OCI-LY1 (cell line): ENCODE results near the gene IFITM5.
"Not testable (repeated sequence)": the region's sequence is repeated elsewhere in the genome, so short reads cannot be mapped to it uniquely, and the experiment has no call there.

ENCODE experiments used
- H2AFZ ChIP-seq: fragments of 200-600 bp; sonication (generic), shearing (Covaris generic); 2 replicates; pipeline ENCODE4 v1.6.0; 2014; ENCODE audit warnings: antibody characterized with exemption, mild to moderate bottlenecking, low read length
- H3F3A ChIP-seq: fragments of 200-600 bp; sonication (generic), shearing (Covaris generic); 2 replicates; pipeline ENCODE4 v1.6.0; 2014; ENCODE audit warnings: mild to moderate bottlenecking, antibody characterized with exemption, low read length, moderate library complexity; ENCODE audit not compliant: insufficient read depth
- H3K27ac ChIP-seq: fragments of 200-600 bp; sonication (generic); 2 replicates; pipeline ENCODE4 v1.5.1; 2014; ENCODE audit warnings: low read length, mixed run types, mild to moderate bottlenecking, low read depth; ENCODE audit not compliant: poor library complexity, severe bottlenecking
- H3K27me3 ChIP-seq: fragments of 200-600 bp; sonication (generic); 2 replicates; pipeline ENCODE4 v1.6.0; 2014; ENCODE audit warnings: antibody characterized with exemption, mild to moderate bottlenecking, low read length, moderate library complexity; ENCODE audit not compliant: insufficient read depth
- H3K36me3 ChIP-seq: fragments of 200-600 bp; sonication (generic); 2 replicates; pipeline ENCODE4 v1.6.1; 2014; ENCODE audit warnings: mild to moderate bottlenecking, antibody characterized with exemption, low read length, moderate library complexity, mixed read lengths; ENCODE audit not compliant: insufficient read depth
- H3K4me1 ChIP-seq: fragments of 200-600 bp; sonication (generic); 2 replicates; pipeline ENCODE4 v1.5.1; 2014; ENCODE audit warnings: mild to moderate bottlenecking, low read length, moderate library complexity; ENCODE audit not compliant: insufficient read depth, severe bottlenecking
- H3K4me2 ChIP-seq: fragments of 200-600 bp; sonication (generic), shearing (Covaris generic); 2 replicates; pipeline ENCODE4 v1.6.1; 2014; ENCODE audit warnings: low read length
- H3K4me3 ChIP-seq: fragments of 200-600 bp; sonication (generic); 2 replicates; pipeline ENCODE4 v1.5.1; 2014; ENCODE audit warnings: low read length, low read depth, mild to moderate bottlenecking, mixed read lengths; ENCODE audit not compliant: poor library complexity, severe bottlenecking
- H3K79me2 ChIP-seq: fragments of 200-600 bp; shearing (Covaris generic); 2 replicates; pipeline ENCODE4 v1.6.1; 2016; ENCODE audit warnings: mixed run types, low read length, mixed read lengths; ENCODE audit not compliant: insufficient read depth
- H3K9ac ChIP-seq: fragments of 200-600 bp; sonication (generic), shearing (Covaris generic); 2 replicates; pipeline ENCODE4 v1.6.1; 2014; ENCODE audit warnings: mild to moderate bottlenecking, low read length, mixed read lengths
- H3K9me2 ChIP-seq: fragments of 200-600 bp; sonication (generic), shearing (Covaris generic); 2 replicates; pipeline ENCODE4 v1.6.1; 2014; ENCODE audit warnings: low read depth, mild to moderate bottlenecking, low read length, mixed read lengths
- H3K9me3 ChIP-seq: fragments of 200-600 bp; shearing (Covaris generic); 2 replicates; pipeline ENCODE4 v1.6.1; 2014; ENCODE audit warnings: low read length, mixed read lengths
- H4K20me1 ChIP-seq: fragments of 200-600 bp; sonication (generic), shearing (Covaris generic); 2 replicates; pipeline ENCODE4 v1.6.0; 2016; ENCODE audit warnings: mild to moderate bottlenecking, low read length; ENCODE audit not compliant: insufficient read depth
- EZH2 ChIP-seq: fragments of 200-600 bp; sonication (generic), shearing (Covaris generic); IDR thresholded peaks from 2 replicates; pipeline ENCODE4 v1.8.0; 2017; ENCODE audit warnings: borderline replicate concordance, mixed run types, mild to moderate bottlenecking, antibody characterized with exemption, low read length, moderate library complexity, mixed read lengths
- TF ChIP-seq, protein P1 (sequence below): fragments of 200-600 bp; sonication (generic), shearing (Covaris generic); IDR thresholded peaks from 2 replicates; pipeline ENCODE4 v1.5.1; 2017; ENCODE audit warnings: mild to moderate bottlenecking, antibody characterized with exemption, low read length, moderate library complexity, mixed read lengths

IFITM5 gene

DNA sequence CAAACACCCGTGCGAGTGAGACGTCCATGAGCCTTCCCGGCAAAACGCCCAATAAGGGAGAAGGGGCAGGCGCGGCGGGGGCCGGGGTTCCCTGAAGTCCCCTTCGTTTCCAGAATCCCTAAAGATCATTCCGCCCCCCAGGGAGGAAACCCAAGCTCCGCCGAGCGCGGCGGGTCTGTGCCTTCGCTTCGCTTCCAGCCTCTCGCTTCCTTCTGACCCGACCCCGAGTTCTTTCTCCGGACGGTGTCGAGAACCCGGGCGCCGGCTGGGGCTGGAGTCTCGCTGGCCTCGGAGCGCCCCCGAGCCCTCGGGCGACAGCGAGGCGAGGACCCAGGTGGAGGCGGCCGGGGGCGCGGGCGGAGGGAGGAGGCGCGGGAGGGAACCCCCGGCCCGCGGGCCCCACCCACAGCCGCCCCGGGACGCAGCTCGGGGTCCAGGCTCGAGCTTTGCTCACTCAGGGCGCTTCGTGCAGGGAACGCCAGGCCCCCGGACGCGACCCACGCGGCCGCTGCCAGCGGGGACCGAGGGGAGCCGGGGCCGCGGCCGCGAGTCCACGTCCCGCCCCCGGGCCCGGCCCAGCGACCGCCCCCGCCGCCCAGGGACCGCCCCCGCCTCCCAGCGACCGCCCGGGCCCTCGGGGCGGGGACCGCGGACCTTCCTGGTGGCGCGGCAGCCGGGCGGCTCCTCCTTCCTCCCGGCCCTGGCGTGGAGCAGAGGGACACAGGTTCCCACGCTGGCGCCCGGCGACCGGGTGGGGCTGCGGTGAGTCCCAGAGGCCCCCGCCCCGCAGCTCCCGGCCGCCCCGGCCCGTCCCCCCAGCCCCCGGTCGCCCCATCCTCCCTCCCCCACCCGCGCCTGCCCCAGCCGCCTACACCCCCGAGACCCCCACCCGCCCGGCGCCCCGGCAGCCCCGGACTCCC lies 10.6 kb downstream of the IFITM5 start, which contains the start of gene PGGHG:
Gene PGGHG (plus strand): TSS at position 649 of the 920 bp plus-strand sequence. CDS start 691 bp downstream, outside the sequence.
- H3K36me3 ChIP-seq, result peaks cover 9% of the 10 kb centered on the region; the same call in 1 of the 2 replicates

GRCh38 chr11:287821-288477 lies 11.4 kb downstream of the IFITM5 start:
- Histone ChIP-seq H3K4me2 (peak overlapping the region; percentile 97), H2AFZ (no peak overlapping the region), H3K9me2 (no peaks in the 10 kb centered on the region), H3K4me3 (peak overlapping the region; percentile 72), H4K20me1 (no peaks in the 10 kb centered on the region), H3K27me3 (peaks cover 7% of the 10 kb centered on the region; the same call in 1 of the 2 replicates), H3K79me2 (no peaks in the 10 kb centered on the region), H3K27ac (no peak overlapping the region), H3F3A (no peaks in the 10 kb centered on the region), H3K4me1 (peaks cover 31% of the 10 kb centered on the region), H3K36me3 (peaks cover 1% of the 10 kb centered on the region; the same call in 1 of the 2 replicates), H3K9me3 (no peaks in the 10 kb centered on the region), H3K9ac (peak overlapping the region; percentile 77)
- TF ChIP-seq, protein P1, sequence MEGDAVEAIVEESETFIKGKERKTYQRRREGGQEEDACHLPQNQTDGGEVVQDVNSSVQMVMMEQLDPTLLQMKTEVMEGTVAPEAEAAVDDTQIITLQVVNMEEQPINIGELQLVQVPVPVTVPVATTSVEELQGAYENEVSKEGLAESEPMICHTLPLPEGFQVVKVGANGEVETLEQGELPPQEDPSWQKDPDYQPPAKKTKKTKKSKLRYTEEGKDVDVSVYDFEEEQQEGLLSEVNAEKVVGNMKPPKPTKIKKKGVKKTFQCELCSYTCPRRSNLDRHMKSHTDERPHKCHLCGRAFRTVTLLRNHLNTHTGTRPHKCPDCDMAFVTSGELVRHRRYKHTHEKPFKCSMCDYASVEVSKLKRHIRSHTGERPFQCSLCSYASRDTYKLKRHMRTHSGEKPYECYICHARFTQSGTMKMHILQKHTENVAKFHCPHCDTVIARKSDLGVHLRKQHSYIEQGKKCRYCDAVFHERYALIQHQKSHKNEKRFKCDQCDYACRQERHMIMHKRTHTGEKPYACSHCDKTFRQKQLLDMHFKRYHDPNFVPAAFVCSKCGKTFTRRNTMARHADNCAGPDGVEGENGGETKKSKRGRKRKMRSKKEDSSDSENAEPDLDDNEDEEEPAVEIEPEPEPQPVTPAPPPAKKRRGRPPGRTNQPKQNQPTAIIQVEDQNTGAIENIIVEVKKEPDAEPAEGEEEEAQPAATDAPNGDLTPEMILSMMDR, result no peak
- no peak for TF ChIP-seq EZH2

More for the DNA sequence above, 10.6 kb downstream of the IFITM5 start, which contains the start of gene PGGHG:
- H3K9ac ChIP-seq, result peak within 1 kb of the TSS; percentile 77
- H3K27me3 ChIP-seq, result peaks cover 7% of the 10 kb centered on the region; the same call in 1 of the 2 replicates
- no peaks in the 10 kb centered on the region for H3K79me2 ChIP-seq
- no peaks in the 10 kb centered on the region for H4K20me1 ChIP-seq
- TF ChIP-seq, protein P1, result no peak
- TF ChIP-seq EZH2, result no peak
- H3K4me2 ChIP-seq, result peak within 1 kb of the TSS; percentile 97
- peaks cover 31% of the 10 kb centered on the region for H3K4me1 ChIP-seq
- H3K9me2 ChIP-seq, result no peaks in the 10 kb centered on the region
- H3F3A ChIP-seq, result no peaks in the 10 kb centered on the region
- H3K4me3 ChIP-seq, result peak within 1 kb of the TSS; percentile 72
- no peak within 1 kb of the TSS for H3K27ac ChIP-seq
- H3K9me3 ChIP-seq, result no peaks in the 10 kb centered on the region
- no peak within 1 kb of the TSS for H2AFZ ChIP-seq

GRCh38 chr11:286977-287820 lies 12.1 kb downstream of the IFITM5 start:
- Histone ChIP-seq H3K4me3 (peak overlapping the region; percentile 72), H3K4me1 (peaks cover 35% of the 10 kb centered on the region), H3K4me2 (peak overlapping the region; percentile 97), H3K27ac (peak overlapping the region; percentile 18)
- not testable (repeated sequence) for H3K79me2 ChIP-seq, H3K36me3 ChIP-seq, H3K9ac ChIP-seq, H2AFZ ChIP-seq, H4K20me1 ChIP-seq, H3K9me3 ChIP-seq, H3K9me2 ChIP-seq, H3K27me3 ChIP-seq, H3F3A ChIP-seq
